Lower lobe of right lung (tissue), 2 donors: ENCODE measurements around the gene ABCD4. TPM values are rescaled to one million over a fixed set of nuclear protein-coding genes. Genes with fewer than 3 reads are reported as not detected.
A peak's percentile ranks its signal among the peaks of the same experiment; 100 is the strongest.

ENCODE experiments used
- ATAC-seq, 2 donors: fragments of 200-7000 bp; cut with Tn5 transposase; one replicate each; pipeline ENCODE4 v1.9.1; 2020 to 2022; ENCODE audit warnings: mild to moderate bottlenecking in 2 of 2, moderate library complexity in 2 of 2
- DNase-seq: peaks from one replicate; pipeline ENCODE4 v3.0.0-alpha.2; 2020
- H3K27ac ChIP-seq: fragments of 200-600 bp; one replicate; pipeline ENCODE4 v1.8.0; 2022
- H3K27me3 ChIP-seq: fragments of 200-600 bp; one replicate; pipeline ENCODE4 v1.8.0; 2022; ENCODE audit warnings: low read depth
- H3K36me3 ChIP-seq: fragments of 200-600 bp; one replicate; pipeline ENCODE4 v1.8.0; 2022; ENCODE audit warnings: mild to moderate bottlenecking
- H3K4me1 ChIP-seq: fragments of 200-600 bp; one replicate; pipeline ENCODE4 v1.8.0; 2022
- H3K4me3 ChIP-seq: fragments of 200-600 bp; one replicate; pipeline ENCODE4 v1.8.0; 2022; ENCODE audit warnings: mild to moderate bottlenecking
- H3K9me3 ChIP-seq: fragments of 200-600 bp; one replicate; pipeline ENCODE4 v1.8.0; 2022
- intact Hi-C: fragments of 100-400 bp; cut with DNase I; formaldehyde crosslinking; loops from one replicate; pipeline ENCODE4 v1.11.0; 2022
- total RNA-seq: library from RNA; stranded (reverse); fragmentation: NEBNext Ultra II Directional; extraction: Animal tissue kit (Norgen Biotek cat#: 25700); gene quantifications from one replicate; pipeline ENCODE4 v1.2.1, GENCODE V29; 2021
- TF ChIP-seq, protein P1 (sequence below): fragments of 200-600 bp; IDR thresholded peaks from one replicate; pipeline ENCODE4 v1.8.0; 2022; ENCODE audit warnings: antibody characterized with exemption, mild to moderate bottlenecking
- donor health status: DM: no; HTN: yes; CAD: no; lungs with severe emphysema.

ABCD4 gene
- total RNA-seq, 1 donor from 2014 or later: 53.3 TPM

DNA sequence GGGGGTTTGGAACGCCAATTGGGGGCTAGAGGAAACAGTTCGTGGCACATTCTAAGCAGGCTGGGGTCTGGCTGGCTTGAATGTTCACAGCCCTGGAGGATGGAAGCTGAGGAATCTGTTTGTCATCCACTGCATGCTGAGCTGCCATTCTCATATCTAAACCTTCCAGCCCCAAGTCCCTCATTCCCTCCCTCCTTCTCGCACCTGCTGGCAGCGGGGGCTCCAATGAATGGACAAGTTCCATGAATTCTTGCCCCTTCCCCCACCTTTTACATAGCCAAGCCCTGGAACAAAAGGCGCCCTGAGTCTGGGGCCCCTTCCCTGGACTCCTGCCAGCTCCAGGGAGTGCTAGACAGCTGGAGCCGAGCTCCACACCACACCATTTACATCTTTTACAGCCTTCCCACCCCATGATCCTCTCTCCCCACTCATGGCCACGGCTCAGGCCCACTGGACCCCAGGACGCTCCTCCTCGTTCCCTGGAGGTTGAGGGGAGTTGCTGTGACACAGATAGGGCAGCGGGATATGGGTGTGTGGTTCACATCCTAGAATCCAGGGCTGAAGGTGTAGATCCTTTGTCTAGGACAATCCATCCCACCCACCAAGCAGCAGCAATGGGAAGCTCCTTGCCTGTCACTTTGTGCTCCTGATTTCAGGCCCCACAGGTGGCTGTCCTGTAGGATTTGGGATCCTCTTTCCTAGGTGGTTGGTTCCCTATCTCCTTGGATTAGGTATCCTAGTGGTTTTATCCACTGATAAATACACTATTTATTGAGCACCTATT is 23.8 kb upstream of the ABCD4 start:
- Histone ChIP-seq H3K27ac (no peak overlapping the region), H3K36me3 (no peaks in the 10 kb centered on the region), H3K27me3 (no peaks in the 10 kb centered on the region), H3K4me1 (no peaks in the 10 kb centered on the region), H3K4me3 (no peak overlapping the region), H3K9me3 (no peaks in the 10 kb centered on the region)
- ATAC-seq: no peak
- DNase-seq: no peak
- TF ChIP-seq, protein P1, sequence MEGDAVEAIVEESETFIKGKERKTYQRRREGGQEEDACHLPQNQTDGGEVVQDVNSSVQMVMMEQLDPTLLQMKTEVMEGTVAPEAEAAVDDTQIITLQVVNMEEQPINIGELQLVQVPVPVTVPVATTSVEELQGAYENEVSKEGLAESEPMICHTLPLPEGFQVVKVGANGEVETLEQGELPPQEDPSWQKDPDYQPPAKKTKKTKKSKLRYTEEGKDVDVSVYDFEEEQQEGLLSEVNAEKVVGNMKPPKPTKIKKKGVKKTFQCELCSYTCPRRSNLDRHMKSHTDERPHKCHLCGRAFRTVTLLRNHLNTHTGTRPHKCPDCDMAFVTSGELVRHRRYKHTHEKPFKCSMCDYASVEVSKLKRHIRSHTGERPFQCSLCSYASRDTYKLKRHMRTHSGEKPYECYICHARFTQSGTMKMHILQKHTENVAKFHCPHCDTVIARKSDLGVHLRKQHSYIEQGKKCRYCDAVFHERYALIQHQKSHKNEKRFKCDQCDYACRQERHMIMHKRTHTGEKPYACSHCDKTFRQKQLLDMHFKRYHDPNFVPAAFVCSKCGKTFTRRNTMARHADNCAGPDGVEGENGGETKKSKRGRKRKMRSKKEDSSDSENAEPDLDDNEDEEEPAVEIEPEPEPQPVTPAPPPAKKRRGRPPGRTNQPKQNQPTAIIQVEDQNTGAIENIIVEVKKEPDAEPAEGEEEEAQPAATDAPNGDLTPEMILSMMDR: no peak
- intact Hi-C loops: no loop called here

GRCh38 chr14:74325446-74325845 is 22.7 kb upstream of the ABCD4 start:
- intact Hi-C loops: no loop called here
- Histone ChIP-seq H3K4me1 (no peaks in the 10 kb centered on the region), H3K4me3 (no peak overlapping the region), H3K27me3 (no peaks in the 10 kb centered on the region), H3K9me3 (no peaks in the 10 kb centered on the region), H3K36me3 (no peaks in the 10 kb centered on the region), H3K27ac (no peak overlapping the region)
- DNase-seq (no peak), ATAC-seq (no peak)
- TF ChIP-seq, protein P1: no peak

DNA sequence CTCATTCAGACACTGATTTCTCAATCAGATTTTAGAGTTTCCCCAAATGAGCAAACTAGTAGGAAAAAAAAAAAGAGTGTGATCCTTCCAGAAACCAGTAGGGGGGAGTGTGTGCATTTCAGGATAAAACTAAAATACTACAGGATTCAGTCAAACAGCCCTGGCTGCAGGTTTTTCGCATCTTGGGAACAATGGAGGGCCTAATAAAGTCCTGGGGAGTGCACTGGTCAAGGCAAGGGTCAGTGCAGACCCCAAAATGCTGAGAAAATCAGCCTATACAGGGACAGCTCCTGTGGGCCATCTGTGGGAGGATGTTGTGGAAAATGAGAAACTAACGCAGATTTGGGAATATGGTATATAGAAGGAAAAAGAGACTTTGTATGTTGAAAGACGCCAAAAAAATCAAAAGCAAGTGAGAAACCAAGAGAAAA is 22.2 kb upstream of the ABCD4 start:
- peak in 1 of 2 donors; percentile 39 for ATAC-seq
- no peaks in the 10 kb centered on the region for H3K27me3 ChIP-seq
- no peak for DNase-seq

GRCh38 chr14:74314576-74314975 is 11.8 kb upstream of the ABCD4 start:
- H3K4me1 ChIP-seq: no peaks in the 10 kb centered on the region
- intact Hi-C loops: no loop called here
- DNase-seq (no peak), ATAC-seq (no peak)
- no peak overlapping the region for H3K4me3 ChIP-seq
- no peak overlapping the region for H3K27ac ChIP-seq
- H3K27me3 ChIP-seq: no peaks in the 10 kb centered on the region
- TF ChIP-seq, protein P1: no peak
- no peaks in the 10 kb centered on the region for H3K9me3 ChIP-seq
- H3K36me3 ChIP-seq: no peaks in the 10 kb centered on the region

More for the DNA sequence above, 22.2 kb upstream of the ABCD4 start:
- no peaks in the 10 kb centered on the region for H3K4me1 ChIP-seq
- H3K9me3 ChIP-seq: no peaks in the 10 kb centered on the region
- TF ChIP-seq, protein P1: peak; percentile 59
- no peak overlapping the region for H3K27ac ChIP-seq
- H3K4me3 ChIP-seq: no peak overlapping the region
- intact Hi-C loops: no loop called here
- no peaks in the 10 kb centered on the region for H3K36me3 ChIP-seq

DNA sequence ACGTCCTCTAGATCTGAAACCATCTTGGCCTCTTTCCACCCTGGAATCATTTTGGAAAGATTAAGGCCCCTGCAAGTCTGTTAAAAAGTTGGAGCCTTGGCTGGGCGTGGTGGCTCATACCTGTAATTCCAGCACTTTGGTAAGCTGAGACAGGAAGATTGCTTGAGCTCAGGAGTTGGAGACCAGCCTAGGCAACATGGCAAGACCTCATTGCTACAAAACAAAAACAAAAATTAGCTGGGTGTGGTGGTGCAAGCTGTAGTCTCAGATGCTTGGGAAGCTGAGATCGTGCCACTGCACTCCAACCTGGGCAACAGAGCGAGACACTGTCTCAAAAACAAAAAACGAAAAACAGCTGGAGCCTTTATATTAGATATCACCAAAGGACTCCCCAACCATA is 10.9 kb upstream of the ABCD4 start:
- no peak for DNase-seq
- H3K36me3 ChIP-seq: no peaks in the 10 kb centered on the region
- H3K9me3 ChIP-seq: no peaks in the 10 kb centered on the region
- no peaks in the 10 kb centered on the region for H3K27me3 ChIP-seq
- intact Hi-C loops: no loop called here
- TF ChIP-seq, protein P1: no peak
- ATAC-seq: no peak
- H3K27ac ChIP-seq: no peak overlapping the region
- H3K4me3 ChIP-seq: no peak overlapping the region
- no peaks in the 10 kb centered on the region for H3K4me1 ChIP-seq
